CD8-positive, alpha-beta memory T cell (primary cell): Measurements from ENCODE around the gene VILL. TPM values are rescaled to one million over a fixed set of nuclear protein-coding genes. Genes with fewer than 3 reads are reported as not detected.
"Not testable (repeated sequence)": the region's sequence is repeated elsewhere in the genome, so short reads cannot be mapped to it uniquely, and the experiment has no call there.

Source experiments
- CTCF ChIA-PET: fragments of 350-600 bp; sonication (Branson Sonifier 250); formaldehyde crosslinking; loops from one replicate; lab custom pipeline; 2021; ENCODE audit warnings: antibody characterized with exemption; lab: Charles Lee
- POLR2A ChIA-PET: fragments of 350-600 bp; sonication (Branson Sonifier 250); formaldehyde crosslinking; loops from one replicate; lab custom pipeline; 2021; ENCODE audit warnings: antibody characterized with exemption; lab: Charles Lee
- DNase-seq, 5 donors: peaks; one replicate each; pipeline versions ENCODE4 v3.0.0 to v3.0.0-alpha.2; 2020 to 2022; ENCODE audit warnings: mixed read lengths in 1 of 5
- H3K27ac ChIP-seq: one replicate; pipeline ENCODE4 v1.7.0; 2013; ENCODE audit warnings: low read depth, mild to moderate bottlenecking, low read length, moderate library complexity
- H3K27me3 ChIP-seq: 2 replicates; pipeline ENCODE4 v1.7.0; 2013; ENCODE audit warnings: low read length, mild to moderate bottlenecking; ENCODE audit not compliant: insufficient read depth, poor library complexity, severe bottlenecking
- H3K36me3 ChIP-seq: 2 replicates; pipeline ENCODE4 v1.7.0; 2013; ENCODE audit warnings: mild to moderate bottlenecking, low read length, moderate library complexity; ENCODE audit not compliant: insufficient read depth
- H3K4me1 ChIP-seq: 2 replicates; pipeline ENCODE4 v1.7.0; 2013; ENCODE audit warnings: mild to moderate bottlenecking, low read length, moderate library complexity; ENCODE audit not compliant: insufficient read depth
- H3K4me3 ChIP-seq: 2 replicates; pipeline ENCODE4 v1.7.0; 2013; ENCODE audit warnings: mild to moderate bottlenecking, low read length
- H3K9me3 ChIP-seq: 2 replicates; pipeline ENCODE4 v1.7.0; 2013; ENCODE audit warnings: mild to moderate bottlenecking, low read length
- H3K27ac Mint-ChIP-seq, 8 donors: one replicate each; pipeline ENCODE4 v1.8.0; 2020 to 2021; ENCODE audit warnings: mixed read lengths in 8 of 8, mild to moderate bottlenecking in 6 of 8, inconsistent platforms in 3 of 8, moderate library complexity in 3 of 8
- H3K27me3 Mint-ChIP-seq, 2 donors: one replicate each; pipeline ENCODE4 v1.8.0; 2020 to 2021; ENCODE audit warnings: mixed read lengths in 2 of 2, mild to moderate bottlenecking in 1 of 2, moderate library complexity in 1 of 2
- H3K36me3 Mint-ChIP-seq, 3 donors: one replicate each; pipeline ENCODE4 v1.8.0; 2020 to 2021; ENCODE audit warnings: mixed read lengths in 3 of 3, inconsistent platforms in 1 of 3, mild to moderate bottlenecking in 1 of 3
- H3K4me1 Mint-ChIP-seq, 3 donors: one replicate each; pipeline ENCODE4 v1.8.0; 2020 to 2021; ENCODE audit warnings: mixed read lengths in 3 of 3, inconsistent platforms in 1 of 3, mild to moderate bottlenecking in 1 of 3
- H3K4me3 Mint-ChIP-seq, 7 donors: one replicate each; pipeline ENCODE4 v1.8.0; 2020 to 2021; ENCODE audit warnings: mixed read lengths in 7 of 7, mild to moderate bottlenecking in 6 of 7, moderate library complexity in 4 of 7, inconsistent platforms in 2 of 7
- H3K9me3 Mint-ChIP-seq, 5 donors: one replicate each; pipeline ENCODE4 v1.8.0; 2020 to 2022; ENCODE audit warnings: mixed read lengths in 5 of 5, mild to moderate bottlenecking in 3 of 5, moderate library complexity in 2 of 5, inconsistent platforms in 1 of 5
- polyA plus RNA-seq: library from polyadenylated mRNA; unstranded; fragments of 300-500 nt; fragmentation: Illumina TruSeq; gene quantifications from one replicate; pipeline ENCODE4 v1.2.3, GENCODE V29; 2021
- total RNA-seq, 2 experiments: library from RNA; stranded (reverse); gene quantifications; one replicate each; pipeline ENCODE4 v1.2.3, GENCODE V29; 2021

VILL gene
- total and polyA plus RNA-seq, 3 experiments from 2014 or later = 14.7 to 16.8 (median 15.8) TPM

DNA sequence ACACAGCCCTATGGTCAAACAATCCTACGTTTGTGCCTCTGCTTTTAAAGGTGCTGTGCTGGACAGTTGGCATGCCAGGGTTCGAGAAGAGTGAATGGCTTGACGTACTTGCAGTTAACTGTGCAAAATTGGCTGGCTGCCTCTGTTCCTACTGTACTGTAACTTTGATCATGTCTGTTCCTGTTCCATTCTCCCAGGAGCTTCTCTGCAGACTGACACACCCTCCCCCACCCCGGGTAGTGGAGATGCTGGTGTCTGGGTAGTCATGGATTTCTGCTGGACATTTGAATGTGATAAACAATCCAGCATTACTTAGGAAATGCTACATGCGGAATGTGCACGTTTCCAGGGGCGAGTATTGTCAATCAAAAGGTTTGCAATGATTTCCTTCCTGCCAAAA, 6.5 kb upstream of the VILL start:
- Histone ChIP-seq H3K4me1 (no peaks in the 10 kb centered on the region), H3K9me3 (no peaks in the 10 kb centered on the region), H3K4me3 (no peak overlapping the region), H3K27me3 (no peaks in the 10 kb centered on the region), H3K27ac (no peak overlapping the region), H3K36me3 (no peaks in the 10 kb centered on the region)
- H3K27me3 Mint-ChIP-seq = peaks cover 4 to 8% of the 10 kb centered on the region in 2 donors
- DNase-seq = no peak
- H3K4me1 Mint-ChIP-seq = peaks cover 0 to 5% (median 0%) of the 10 kb centered on the region in 3 donors
- no peaks in the 10 kb centered on the region for H3K36me3 Mint-ChIP-seq
- ChIA-PET POLR2A (no interaction called here), CTCF (interaction anchor here (2.3 kb wide), 1 partner anchor 10 kb away, joined by 9 read pairs; no protein-coding TSS in a partner anchor)
- H3K27ac Mint-ChIP-seq = peak overlapping the region in 1 of 8 donors; percentile 57
- H3K4me3 Mint-ChIP-seq = no peak overlapping the region
- no peaks in the 10 kb centered on the region for H3K9me3 Mint-ChIP-seq

DNA sequence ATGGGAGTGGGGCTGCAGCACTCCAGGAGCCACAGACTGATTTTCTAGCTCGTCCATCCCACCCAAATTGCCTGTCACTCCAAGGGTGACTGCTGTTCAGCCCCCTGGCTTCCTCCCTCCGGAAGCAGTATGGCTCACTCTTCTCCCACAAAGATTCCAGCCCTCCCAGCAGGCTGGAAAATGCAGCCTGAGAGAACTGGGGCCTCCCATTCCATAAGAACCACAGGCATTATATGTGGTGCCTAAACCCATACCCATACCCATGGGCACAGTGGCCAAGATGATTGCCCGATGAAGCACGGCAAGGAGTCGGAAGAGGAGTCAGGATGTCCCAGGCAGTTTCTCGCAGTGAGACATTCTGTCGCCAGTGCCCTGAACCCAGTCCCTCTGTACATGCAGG, 6.0 kb upstream of the VILL start:
- Mint-ChIP-seq H3K27me3 (peaks cover 4 to 8% of the 10 kb centered on the region in 2 donors), H3K9me3 (no peaks in the 10 kb centered on the region), H3K36me3 (no peaks in the 10 kb centered on the region), H3K4me3 (no peak overlapping the region), H3K27ac (no peak overlapping the region), H3K4me1 (peaks cover 0 to 5% (median 0%) of the 10 kb centered on the region in 3 donors)
- Histone ChIP-seq H3K27me3 (no peaks in the 10 kb centered on the region), H3K27ac (no peak overlapping the region), H3K4me1 (no peaks in the 10 kb centered on the region), H3K9me3 (no peaks in the 10 kb centered on the region), H3K4me3 (no peak overlapping the region), H3K36me3 (no peaks in the 10 kb centered on the region)
- no peak for DNase-seq
- POLR2A ChIA-PET = no interaction called here
- CTCF ChIA-PET = interaction anchor here (2.3 to 3.4 kb wide), 2 partner anchors 10 to 12 kb away, joined by 9 to 13 read pairs; no protein-coding TSS in a partner anchor

GRCh38 chr3:37985637-37986320, 4.8 kb upstream of the VILL start:
- CTCF ChIA-PET = interaction anchor here (0.9 to 3.4 kb wide), 3 partner anchors 11 to 19 kb away, joined by 3 to 13 read pairs (median 9); no protein-coding TSS in a partner anchor
- Mint-ChIP-seq H3K4me3 (no peak overlapping the region), H3K36me3 (no peaks in the 10 kb centered on the region), H3K27me3 (peaks cover 0 to 4% of the 10 kb centered on the region in 2 donors), H3K4me1 (peaks cover 0 to 5% (median 0%) of the 10 kb centered on the region in 3 donors), H3K9me3 (no peaks in the 10 kb centered on the region), H3K27ac (no peak overlapping the region)
- no peak overlapping the region for H3K4me3 ChIP-seq
- no peaks in the 10 kb centered on the region for H3K4me1 ChIP-seq
- no peaks in the 10 kb centered on the region for H3K36me3 ChIP-seq
- POLR2A ChIA-PET = no interaction called here
- DNase-seq = no peak
- no peaks in the 10 kb centered on the region for H3K9me3 ChIP-seq
- H3K27me3 ChIP-seq = no peaks in the 10 kb centered on the region
- no peak overlapping the region for H3K27ac ChIP-seq

DNA sequence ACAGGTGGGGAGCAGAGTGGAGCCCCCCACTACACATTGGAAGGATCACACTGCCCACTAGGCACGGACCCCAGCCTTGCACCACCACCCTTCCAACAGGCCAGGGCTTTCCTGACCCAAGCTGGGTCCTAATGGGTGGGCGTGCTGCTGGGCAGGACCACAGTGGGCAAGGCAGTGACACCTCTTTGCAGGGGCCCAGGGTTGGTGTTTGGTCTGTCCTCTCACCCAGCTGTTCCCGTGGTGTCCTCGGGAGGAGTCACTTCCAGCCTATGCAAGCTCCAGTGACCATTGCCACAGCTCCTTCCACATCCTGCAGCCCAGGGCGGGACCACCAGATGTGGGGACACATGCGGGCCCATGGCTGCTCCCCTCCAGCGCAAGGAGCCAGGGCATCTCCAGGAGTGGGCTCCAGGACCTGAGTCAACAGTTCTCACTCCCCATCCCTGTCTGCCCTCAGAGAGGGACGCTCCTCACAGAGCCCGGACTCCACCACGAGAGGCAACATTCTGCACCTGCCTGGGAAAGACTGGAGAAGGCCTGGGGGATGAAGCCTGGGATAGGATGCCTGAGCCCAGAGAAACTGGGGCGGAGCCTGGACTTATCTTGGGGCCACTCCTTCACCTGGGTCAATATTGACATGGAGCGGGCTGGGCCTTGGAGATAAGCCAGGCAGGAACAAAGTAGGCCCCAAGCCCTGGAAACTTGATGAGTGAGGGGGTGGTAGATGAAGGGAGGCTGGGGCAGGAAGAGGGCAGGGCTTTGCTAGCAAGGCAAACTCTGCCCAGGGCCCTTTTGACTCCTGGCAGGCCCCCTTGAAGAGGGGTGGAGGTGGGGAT, 3.9 kb upstream of the VILL start:
- Mint-ChIP-seq H3K27ac (no peak overlapping the region), H3K4me1 (peaks cover 0 to 5% (median 0%) of the 10 kb centered on the region in 3 donors), H3K4me3 (no peak overlapping the region), H3K27me3 (no peaks in the 10 kb centered on the region), H3K9me3 (no peaks in the 10 kb centered on the region), H3K36me3 (no peaks in the 10 kb centered on the region)
- Histone ChIP-seq H3K4me3 (no peak overlapping the region), H3K27me3 (no peaks in the 10 kb centered on the region), H3K4me1 (no peaks in the 10 kb centered on the region), H3K27ac (peak overlapping the region; percentile 64), H3K36me3 (no peaks in the 10 kb centered on the region), H3K9me3 (no peaks in the 10 kb centered on the region)
- ChIA-PET CTCF (interaction anchor here (0.9 to 3.4 kb wide), 3 partner anchors 10 to 19 kb away, joined by 3 to 13 read pairs (median 9); no protein-coding TSS in a partner anchor), POLR2A (no interaction called here)
- no peak for DNase-seq

- peaks cover 0 to 5% (median 0%) of the 10 kb centered on the region in 3 donors for H3K4me1 Mint-ChIP-seq
- Histone ChIP-seq H3K9me3 (no peaks in the 10 kb centered on the region), H3K27ac (peak overlapping the region; percentile 64), H3K4me1 (no peaks in the 10 kb centered on the region), H3K36me3 (no peaks in the 10 kb centered on the region), H3K4me3 (no peak overlapping the region), H3K27me3 (no peaks in the 10 kb centered on the region)
- ChIA-PET POLR2A (no interaction called here), CTCF (interaction anchor here (0.8 to 3.4 kb wide), 2 partner anchors 10 to 12 kb away, joined by 3 to 13 read pairs; no protein-coding TSS in a partner anchor)
- H3K9me3 Mint-ChIP-seq = no peaks in the 10 kb centered on the region
- DNase-seq = no peak
- H3K27ac Mint-ChIP-seq = no peak overlapping the region
- H3K4me3 Mint-ChIP-seq = no peak overlapping the region
- H3K27me3 Mint-ChIP-seq = no peaks in the 10 kb centered on the region
- H3K36me3 Mint-ChIP-seq = no peaks in the 10 kb centered on the region
These were observed 3.3 kb upstream of the VILL start for GRCh38 chr3:37987315-37987697.

GRCh38 chr3:37987751-37988179, 2.8 kb upstream of the VILL start:
- no peaks in the 10 kb centered on the region for H3K36me3 Mint-ChIP-seq
- H3K9me3 Mint-ChIP-seq = no peaks in the 10 kb centered on the region
- CTCF ChIA-PET = interaction anchor here (0.8 to 3.4 kb wide), 2 partner anchors 9 to 13 kb away, joined by 3 to 13 read pairs; no protein-coding TSS in a partner anchor
- Histone ChIP-seq H3K4me3 (no peak overlapping the region), H3K36me3 (no peaks in the 10 kb centered on the region), H3K27ac (peak overlapping the region; percentile 64), H3K4me1 (no peaks in the 10 kb centered on the region), H3K9me3 (no peaks in the 10 kb centered on the region), H3K27me3 (no peaks in the 10 kb centered on the region)
- H3K4me3 Mint-ChIP-seq = peak overlapping the region in 1 of 7 donors; percentile 20
- H3K27me3 Mint-ChIP-seq = peaks cover 0 to 1% of the 10 kb centered on the region in 2 donors
- H3K27ac Mint-ChIP-seq = peak overlapping the region in 3 of 8 donors; percentile 5 to 92 (median 91)
- DNase-seq = no peak
- POLR2A ChIA-PET = no interaction called here
- peaks cover 0 to 6% (median under 1%) of the 10 kb centered on the region in 3 donors for H3K4me1 Mint-ChIP-seq

- H3K9me3 Mint-ChIP-seq, H3K27me3 Mint-ChIP-seq, H3K36me3 ChIP-seq, H3K9me3 ChIP-seq, H3K27me3 ChIP-seq, POLR2A ChIA-PET, H3K36me3 Mint-ChIP-seq, H3K4me1 ChIP-seq, H3K4me3 ChIP-seq, DNase-seq, H3K27ac ChIP-seq: not testable (repeated sequence)
- peak overlapping the region in 1 of 7 donors; percentile 20 for H3K4me3 Mint-ChIP-seq
- H3K4me1 Mint-ChIP-seq = peaks cover under 1 to 12% (median 6%) of the 10 kb centered on the region in 3 donors
- CTCF ChIA-PET = interaction anchor here (2.5 kb wide), 1 partner anchor 13 kb away, joined by 6 read pairs; no protein-coding TSS in a partner anchor
- H3K27ac Mint-ChIP-seq = peak overlapping the region in 1 of 8 donors; percentile 92
These were observed 2.2 kb upstream of the VILL start for GRCh38 chr3:37988376-37988775.
